GM21447 (cell line): ENCODE measurements around the gene CXCR3.
A peak's percentile ranks its signal among the peaks of the same experiment; 100 is the strongest.
"Not testable (repeated sequence)": the region's sequence is repeated elsewhere in the genome, so short reads cannot be mapped to it uniquely, and the experiment has no call there.

Experiments
- ATAC-seq: cut with Tn5 transposase; IDR thresholded peaks from one replicate; pipeline ENCODE4 v1.9.1; 2021; ENCODE audit not compliant: unreplicated experiment

The CXCR3 gene

DNA sequence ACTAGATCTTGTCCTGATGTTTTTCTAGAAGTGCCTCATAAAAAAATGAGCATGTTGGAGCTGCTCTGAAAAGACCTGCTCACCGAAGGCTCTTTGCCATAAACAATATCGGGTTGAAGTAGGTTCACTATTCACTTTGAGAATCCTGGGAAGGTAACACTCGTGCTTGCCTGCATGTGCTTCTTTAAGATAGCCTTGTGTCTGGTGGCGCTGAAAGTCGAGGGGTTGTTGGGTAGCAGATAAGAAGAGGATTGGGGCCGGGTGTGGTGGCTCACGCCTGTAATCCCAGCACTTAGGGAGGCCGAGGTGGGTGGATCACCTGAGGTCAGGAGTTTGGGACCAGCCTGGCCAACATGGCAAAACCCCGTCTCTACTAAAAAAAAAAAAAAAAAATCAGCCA is 6.6 kb downstream of the CXCR3 start:
- ATAC-seq: not testable (repeated sequence)

DNA sequence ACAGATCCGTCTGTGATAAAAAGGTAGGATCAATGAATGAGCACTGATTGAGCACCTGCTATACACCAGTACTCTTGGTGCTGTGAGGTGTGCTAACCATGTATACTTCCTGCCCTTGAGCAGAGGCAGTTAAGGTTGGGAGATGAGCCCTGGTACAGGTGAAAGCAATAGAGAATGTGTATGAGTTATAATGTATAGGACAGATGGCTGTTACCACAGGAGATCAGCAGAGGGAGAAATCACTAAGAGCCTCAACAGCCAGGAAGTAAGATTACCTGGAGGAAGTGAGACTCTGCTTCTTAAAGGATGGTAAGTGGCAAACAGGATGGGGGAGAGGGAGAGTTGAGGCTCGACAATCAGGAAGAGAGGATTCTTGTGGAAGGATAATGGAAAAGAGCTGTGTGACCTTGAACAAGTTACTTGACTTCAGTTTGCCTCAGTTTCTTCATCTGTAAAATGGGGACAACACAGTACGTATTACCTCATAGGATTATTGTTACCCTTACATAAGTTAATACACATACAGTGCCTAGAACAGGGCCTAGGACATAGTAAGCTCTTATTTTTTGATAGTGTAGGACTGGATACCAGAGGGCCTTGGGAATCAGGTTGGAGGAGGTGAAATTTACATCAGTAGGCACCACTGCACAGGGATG is 9.1 kb downstream of the CXCR3 start:
- peak; percentile 63 for ATAC-seq

GRCh38 chrX:71607488-71607887 is 10.8 kb downstream of the CXCR3 start:
- ATAC-seq: no peak

DNA sequence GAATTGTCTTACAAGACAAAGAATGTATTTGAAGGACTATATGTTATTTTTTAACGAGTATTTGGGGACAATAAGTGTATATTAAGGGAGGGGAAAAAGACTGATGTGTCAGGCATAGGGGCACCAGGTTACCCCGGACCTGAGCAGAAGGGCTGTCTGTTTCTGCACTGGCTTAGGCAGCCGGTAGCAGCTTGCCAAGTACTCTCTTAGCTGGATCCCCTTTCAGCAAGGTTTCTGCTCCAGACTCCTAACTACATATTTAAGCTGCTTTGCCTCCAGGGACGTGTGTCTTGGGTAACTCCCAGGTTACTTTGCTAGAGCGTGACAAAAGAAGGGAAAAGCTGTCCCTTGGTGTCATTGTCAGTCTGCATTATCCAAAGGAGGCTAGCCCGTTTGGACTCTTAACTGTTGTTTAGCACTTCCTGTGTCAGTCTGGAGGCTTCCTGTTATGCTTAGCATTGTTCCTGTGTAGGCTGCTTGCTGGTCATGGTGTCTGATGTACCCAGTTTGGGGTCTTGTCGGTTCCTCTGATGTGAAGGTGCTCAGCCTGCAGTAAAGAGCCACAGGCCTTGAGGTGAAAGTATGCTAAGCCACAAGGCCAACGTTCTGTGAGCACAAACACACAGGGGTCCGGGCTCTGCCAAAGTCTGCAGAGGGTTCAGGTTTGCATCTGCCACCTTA is 11.6 kb downstream of the CXCR3 start:
- ATAC-seq: no peak

DNA sequence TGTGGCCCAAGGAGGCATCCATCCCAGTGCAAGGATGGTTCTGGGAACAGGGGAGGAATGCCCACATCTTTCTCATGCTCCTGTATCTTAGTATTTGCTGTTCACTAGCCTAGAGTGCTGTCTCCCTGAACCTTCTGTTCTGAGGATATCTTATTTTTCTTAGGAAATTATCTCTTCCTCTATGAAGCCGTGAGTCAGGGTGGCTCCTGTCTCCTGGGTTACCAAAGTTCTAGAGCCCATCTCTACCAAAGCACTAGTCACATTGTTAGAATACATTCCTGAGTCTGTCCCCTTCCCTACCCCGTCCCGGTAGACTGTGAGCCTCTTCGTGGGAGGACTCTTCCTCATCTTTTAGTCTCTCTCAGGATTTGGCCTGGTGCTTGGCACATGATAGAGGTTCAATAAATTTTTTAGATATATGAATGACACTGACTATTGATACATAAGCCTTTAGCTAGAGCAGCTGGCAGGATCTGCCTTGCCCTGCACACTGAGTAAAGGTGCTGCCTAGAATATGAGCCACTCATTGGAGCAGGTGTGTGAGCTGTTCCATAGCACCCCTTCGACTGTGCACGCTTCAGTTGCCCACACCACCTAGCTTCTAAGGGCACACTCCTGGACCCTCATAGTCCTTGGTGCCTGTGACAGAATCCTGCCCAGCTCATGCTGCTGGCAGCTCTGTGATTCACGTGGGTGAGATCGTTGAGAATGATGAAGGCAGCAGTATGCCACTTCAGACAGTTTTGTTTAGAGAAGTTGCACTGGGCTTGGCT is 13.3 kb downstream of the CXCR3 start:
- no peak for ATAC-seq

- no peak for ATAC-seq
Measured at GRCh38 chrX:71604141-71604540, 14.2 kb downstream of the CXCR3 start.

DNA sequence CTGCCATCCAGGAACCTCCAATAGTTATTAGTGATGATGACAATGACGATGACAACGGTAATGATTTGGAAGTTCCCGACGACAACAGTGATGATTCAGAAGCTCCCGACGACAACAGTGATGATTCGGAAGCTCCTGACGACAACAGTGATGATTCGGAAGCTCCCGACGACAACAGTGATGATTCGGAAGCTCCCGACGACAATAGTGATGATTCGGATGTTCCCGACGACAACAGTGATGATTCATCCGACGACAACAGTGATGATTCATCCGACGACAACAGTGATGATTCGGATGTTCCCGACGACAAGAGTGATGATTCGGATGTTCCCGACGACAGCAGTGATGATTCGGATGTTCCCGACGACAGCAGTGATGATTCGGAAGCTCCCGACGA is 14.7 kb downstream of the CXCR3 start:
- no peak for ATAC-seq

DNA sequence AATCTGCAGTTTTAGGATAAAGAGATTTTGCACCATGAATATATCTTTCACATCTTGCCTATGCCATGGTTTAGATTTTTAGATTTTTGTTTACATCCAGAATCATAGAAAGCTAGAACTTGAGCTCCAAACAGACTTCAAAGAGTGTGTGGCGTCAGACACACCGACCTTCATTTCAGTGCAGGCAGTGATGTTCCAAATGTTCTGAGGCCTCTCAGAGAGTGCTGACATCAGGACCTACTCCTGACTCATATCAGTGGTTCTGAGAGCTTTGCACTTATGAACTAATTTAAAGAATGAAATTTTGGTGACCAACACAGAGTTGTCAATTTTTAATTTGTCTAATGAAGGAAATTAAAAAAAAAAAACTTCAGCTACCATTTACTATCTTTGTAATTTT is 18.3 kb downstream of the CXCR3 start:
- no peak for ATAC-seq

DNA sequence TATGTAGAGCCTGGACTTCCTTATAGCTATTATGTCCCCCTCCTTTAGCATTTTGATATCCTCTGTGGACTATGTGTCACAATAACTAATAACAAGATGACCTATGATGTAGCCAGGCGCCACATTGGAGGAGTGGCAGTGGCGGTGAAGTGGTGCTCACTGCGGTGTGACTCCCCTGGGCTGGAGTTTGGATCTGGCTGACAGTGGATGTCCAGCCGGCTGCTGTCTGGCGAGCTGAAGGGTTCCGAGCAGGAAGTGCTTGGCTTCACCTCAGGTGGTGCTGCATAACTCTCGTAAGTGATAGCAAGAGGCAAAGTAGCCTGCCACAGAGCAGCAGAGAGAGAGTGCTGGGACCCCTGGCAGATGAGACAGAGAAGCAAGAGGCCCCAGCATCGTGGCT is 25.1 kb downstream of the CXCR3 start:
- not testable (repeated sequence) for ATAC-seq

- no peak for ATAC-seq
Measured at GRCh38 chrX:71586929-71587328, 31.4 kb downstream of the CXCR3 start.

DNA sequence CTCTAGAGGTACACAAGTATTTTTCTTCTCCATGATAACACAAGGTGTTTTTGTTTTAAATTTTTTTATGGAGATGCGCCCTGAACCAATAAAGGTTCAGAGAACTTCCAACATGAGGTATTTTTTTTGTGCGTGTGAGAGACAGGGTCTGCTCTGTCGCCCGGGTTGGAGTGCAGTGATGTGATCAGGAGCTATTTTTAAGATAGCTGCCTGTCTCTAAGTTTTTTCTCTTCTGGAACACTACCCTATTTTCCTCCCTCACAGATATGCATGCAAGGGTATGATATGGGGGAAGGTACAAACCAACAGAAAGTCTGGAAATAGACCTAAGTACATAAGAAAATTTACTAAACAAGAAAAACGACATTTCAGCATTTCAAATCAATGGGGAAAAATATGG is 37.1 kb downstream of the CXCR3 start:
- ATAC-seq: no peak

- no peak for ATAC-seq
Measured at GRCh38 chrX:71579990-71580380, 38.3 kb downstream of the CXCR3 start.

DNA sequence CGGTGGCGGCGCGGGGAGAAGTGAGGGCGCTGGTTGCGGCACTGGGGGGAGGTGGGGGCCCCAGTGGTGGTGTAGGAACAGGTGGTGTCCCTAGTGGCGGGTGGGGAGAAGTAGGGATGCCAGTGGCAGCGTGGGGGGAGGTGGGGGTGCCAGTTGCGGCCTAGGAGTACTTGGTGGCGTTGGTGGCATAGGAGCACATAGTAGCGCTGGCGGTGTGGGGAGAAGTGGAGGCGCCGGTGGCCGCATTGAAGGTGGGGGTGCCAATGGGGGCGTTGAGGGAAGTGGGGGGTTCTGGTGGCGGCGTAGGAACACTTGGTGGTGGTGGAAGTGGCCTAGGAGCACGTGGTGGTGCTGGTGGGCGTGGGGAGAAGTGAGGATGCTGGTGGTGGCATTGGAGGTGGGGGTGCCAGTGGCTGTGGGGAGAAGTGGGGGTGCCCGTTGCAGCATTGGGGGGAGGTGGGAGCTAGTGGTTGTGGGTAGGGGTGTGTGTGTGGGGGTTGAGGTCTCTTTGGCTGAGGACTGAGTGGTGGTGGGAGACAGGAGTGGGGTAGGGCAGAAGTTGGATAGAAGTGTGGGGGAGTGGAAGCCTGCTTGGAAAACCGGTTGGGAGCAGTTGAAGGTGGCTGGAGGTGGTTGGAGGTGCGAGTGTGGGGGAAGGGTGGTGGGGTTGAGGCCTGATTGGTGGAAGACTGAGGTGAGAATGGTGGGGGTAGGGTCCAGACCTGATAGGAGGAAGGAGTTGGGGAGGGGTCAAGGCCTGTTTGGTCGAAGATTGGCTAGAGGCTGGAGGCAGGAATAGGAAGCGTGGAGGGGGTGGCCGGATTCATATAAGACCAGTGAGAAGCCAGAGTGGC is 38.9 kb downstream of the CXCR3 start:
- no peak for ATAC-seq

- ATAC-seq: no peak
Measured at GRCh38 chrX:71578253-71579135, 39.8 kb downstream of the CXCR3 start, which contains the start of gene GCNA. TSS of gene GCNA (plus strand) at chrX:71578437. CDS start at chrX:71580822, 2,385 bp downstream.

- ATAC-seq: no peak
Measured at GRCh38 chrX:71577682-71578081, 40.6 kb downstream of the CXCR3 start.

GRCh38 chrX:71573590-71573989 is 44.7 kb downstream of the CXCR3 start:
- no peak for ATAC-seq

DNA sequence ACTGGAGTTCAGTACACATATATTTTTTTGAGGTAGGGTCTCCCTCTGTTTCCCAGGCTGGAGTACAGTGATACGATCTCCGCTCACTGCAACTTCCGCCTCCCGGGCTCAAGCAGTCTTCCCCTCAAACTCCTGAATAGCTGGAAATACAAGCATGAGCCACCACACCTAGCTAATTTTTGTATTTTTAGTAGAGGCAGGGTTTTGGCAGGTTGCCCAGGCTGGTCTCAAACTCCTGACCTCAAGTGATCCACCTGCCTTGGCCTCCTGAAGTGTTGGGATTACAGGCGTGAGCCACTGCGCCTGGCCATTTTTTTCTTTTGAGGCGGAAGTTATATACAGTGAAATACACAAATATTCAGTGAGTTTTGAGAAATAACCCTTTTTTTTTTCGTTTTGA is 46.9 kb downstream of the CXCR3 start:
- not testable (repeated sequence) for ATAC-seq
